DOHH2 (cell line): Measurements from ENCODE around the gene ZC3H6.
"Not testable (repeated sequence)": the region's sequence is repeated elsewhere in the genome, so short reads cannot be mapped to it uniquely, and the experiment has no call there.

Experiments used
- H3F3A ChIP-seq: fragments of 200-600 bp; sonication (generic), shearing (Covaris generic); 2 replicates; pipeline ENCODE4 v1.6.0; 2016; ENCODE audit warnings: antibody characterized with exemption, mild to moderate bottlenecking; ENCODE audit not compliant: control insufficient read depth, insufficient read depth
- H3K27ac ChIP-seq: fragments of 200-600 bp; sonication (generic); 2 replicates; pipeline ENCODE4 v1.5.1; 2014; ENCODE audit warnings: low read depth, mild to moderate bottlenecking, low read length, moderate library complexity
- H3K27me3 ChIP-seq: fragments of 200-600 bp; sonication (generic); 2 replicates; pipeline ENCODE4 v1.6.1; 2014; ENCODE audit warnings: mild to moderate bottlenecking, low read length, mixed read lengths; ENCODE audit not compliant: control insufficient read depth
- H3K36me3 ChIP-seq: fragments of 200-600 bp; sonication (generic); 2 replicates; pipeline ENCODE4 v1.6.1; 2014; ENCODE audit warnings: mild to moderate bottlenecking, low read length, moderate library complexity, mixed read lengths; ENCODE audit not compliant: control insufficient read depth
- H3K4me1 ChIP-seq: fragments of 200-600 bp; sonication (generic); 2 replicates; pipeline ENCODE4 v1.6.1; 2014; ENCODE audit warnings: mild to moderate bottlenecking, low read length, mixed read lengths; ENCODE audit not compliant: control insufficient read depth
- H3K4me2 ChIP-seq: fragments of 200-600 bp; sonication (generic); 2 replicates; pipeline ENCODE4 v1.6.0; 2014; ENCODE audit warnings: mild to moderate bottlenecking, low read length, moderate library complexity
- H3K4me3 ChIP-seq: fragments of 200-600 bp; sonication (generic); 2 replicates; pipeline ENCODE4 v1.5.1; 2014; ENCODE audit warnings: mild to moderate bottlenecking, low read length, mixed read lengths
- H3K79me2 ChIP-seq: fragments of 200-600 bp; sonication (generic); 2 replicates; pipeline ENCODE4 v1.6.1; 2014; ENCODE audit warnings: mild to moderate bottlenecking, low read length, mixed read lengths; ENCODE audit not compliant: control insufficient read depth
- H3K9me2 ChIP-seq: fragments of 200-600 bp; sonication (generic); replicated peaks from 2 replicates; pipeline ENCODE4 v1.6.1; 2014; ENCODE audit warnings: mild to moderate bottlenecking, low read length, mixed read lengths; ENCODE audit not compliant: control insufficient read depth
- H3K9me3 ChIP-seq: fragments of 200-600 bp; sonication (generic); 2 replicates; pipeline ENCODE4 v1.6.1; 2014; ENCODE audit warnings: antibody characterized with exemption, low read length, mixed read lengths; ENCODE audit not compliant: control insufficient read depth, insufficient read depth
- H4K20me1 ChIP-seq: fragments of 200-600 bp; sonication (generic); 2 replicates; pipeline ENCODE4 v1.6.0; 2014; ENCODE audit warnings: low read depth, mild to moderate bottlenecking, antibody characterized with exemption, low read length, moderate library complexity; ENCODE audit not compliant: control insufficient read depth, insufficient read depth
- CTCF ChIP-seq: fragments of 200-600 bp; sonication (generic); IDR thresholded peaks from one replicate; pipeline ENCODE4 v1.5.1; 2014; ENCODE audit warnings: antibody characterized with exemption, mild to moderate bottlenecking, low read depth, low read length; ENCODE audit not compliant: poor library complexity, severe bottlenecking
- EZH2phosphoT487 ChIP-seq: fragments of 200-600 bp; sonication (generic); IDR thresholded peaks from 2 replicates; pipeline ENCODE4 v1.6.1; 2017; ENCODE audit warnings: borderline replicate concordance, mild to moderate bottlenecking, antibody characterized with exemption, low read length, moderate library complexity, mixed read lengths

Gene ZC3H6

GRCh38 chr2:112275887-112276773, 733 bp downstream of the ZC3H6 start:
- no peaks in the 10 kb centered on the region for H3K27me3 ChIP-seq
- peaks cover 22% of the 10 kb centered on the region for H3K4me1 ChIP-seq
- peak overlapping the region; percentile 85 for H3K4me3 ChIP-seq
- H3K36me3 ChIP-seq: peaks cover 4% of the 10 kb centered on the region
- no peaks in the 10 kb centered on the region for H4K20me1 ChIP-seq
- TF ChIP-seq EZH2phosphoT487 (no peak), CTCF (no peak)
- peak overlapping the region; percentile 90 for H3K27ac ChIP-seq
- peaks cover 19% of the 10 kb centered on the region for H3K79me2 ChIP-seq
- H3K9me3 ChIP-seq: no peaks in the 10 kb centered on the region
- H3K9me2 ChIP-seq: no peaks in the 10 kb centered on the region
- peaks cover 10% of the 10 kb centered on the region for H3F3A ChIP-seq
- H3K4me2 ChIP-seq: peak overlapping the region; percentile 59

- Histone ChIP-seq H3K27me3 (no peaks in the 10 kb centered on the region), H3F3A (peaks cover 10% of the 10 kb centered on the region), H3K79me2 (peaks cover 19% of the 10 kb centered on the region), H3K36me3 (peaks cover 4% of the 10 kb centered on the region), H3K4me3 (peak overlapping the region; percentile 85), H3K4me2 (peak overlapping the region; percentile 59), H3K9me2 (no peaks in the 10 kb centered on the region), H4K20me1 (no peaks in the 10 kb centered on the region), H3K9me3 (no peaks in the 10 kb centered on the region), H3K27ac (no peak overlapping the region), H3K4me1 (peaks cover 22% of the 10 kb centered on the region)
- TF ChIP-seq EZH2phosphoT487 (no peak), CTCF (no peak)
These were observed 1.6 kb downstream of the ZC3H6 start for GRCh38 chr2:112276954-112277353.

- H3K36me3 ChIP-seq: peaks cover 4% of the 10 kb centered on the region
- H4K20me1 ChIP-seq: no peaks in the 10 kb centered on the region
- H3K79me2 ChIP-seq: peaks cover 19% of the 10 kb centered on the region
- H3K4me3 ChIP-seq: peak overlapping the region; percentile 85
- H3K27ac ChIP-seq: no peak overlapping the region
- H3K9me3 ChIP-seq: no peaks in the 10 kb centered on the region
- no peaks in the 10 kb centered on the region for H3K9me2 ChIP-seq
- peaks cover 22% of the 10 kb centered on the region for H3K4me1 ChIP-seq
- H3F3A ChIP-seq: peaks cover 8% of the 10 kb centered on the region
- TF ChIP-seq CTCF (no peak), EZH2phosphoT487 (no peak)
- H3K4me2 ChIP-seq: peak overlapping the region; percentile 59
- no peaks in the 10 kb centered on the region for H3K27me3 ChIP-seq
These were observed 2.3 kb downstream of the ZC3H6 start for GRCh38 chr2:112277596-112278220.

GRCh38 chr2:112282066-112282465, 6.7 kb downstream of the ZC3H6 start:
- H3K79me2 ChIP-seq, H3K27me3 ChIP-seq: not testable (repeated sequence)

GRCh38 chr2:112283535-112283934, 8.1 kb downstream of the ZC3H6 start:
- not testable (repeated sequence) for H3K9me3 ChIP-seq, H4K20me1 ChIP-seq, H3K36me3 ChIP-seq, H3K79me2 ChIP-seq, H3K9me2 ChIP-seq, H3K27ac ChIP-seq, H3K4me2 ChIP-seq, H3K4me1 ChIP-seq, H3K27me3 ChIP-seq, H3K4me3 ChIP-seq, H3F3A ChIP-seq

More at GRCh38 chr2:112282066-112282465, 6.7 kb downstream of the ZC3H6 start:
- H3K9me3 ChIP-seq, H3K4me2 ChIP-seq, H3K4me1 ChIP-seq, H3K9me2 ChIP-seq, H4K20me1 ChIP-seq, H3K36me3 ChIP-seq, H3K4me3 ChIP-seq, H3F3A ChIP-seq, H3K27ac ChIP-seq: not testable (repeated sequence)
